ENCODE measurements around the gene CDKN2C.

- TF ChIP-seq POLR2A (IDR thresholded peaks at IDR 0.05; ENCODE audit: borderline replicate concordance, extremely low read depth, insufficient read depth, insufficient read length) (no peak), EGR1 (IDR thresholded peaks at IDR 0.05; ENCODE audit: low read depth) (no peak), ZNF274 (IDR thresholded peaks at IDR 0.05; ENCODE audit: low read depth, low read length) (no peak), YY1 (IDR thresholded peaks at IDR 0.05; ENCODE audit: extremely low read depth, insufficient replicate concordance, low read depth, low read length) (no peak), POLR2AphosphoS5 (IDR thresholded peaks at IDR 0.05; ENCODE audit: low read depth, low read length) (no peak)
- TF ChIP-seq, protein P1, sequence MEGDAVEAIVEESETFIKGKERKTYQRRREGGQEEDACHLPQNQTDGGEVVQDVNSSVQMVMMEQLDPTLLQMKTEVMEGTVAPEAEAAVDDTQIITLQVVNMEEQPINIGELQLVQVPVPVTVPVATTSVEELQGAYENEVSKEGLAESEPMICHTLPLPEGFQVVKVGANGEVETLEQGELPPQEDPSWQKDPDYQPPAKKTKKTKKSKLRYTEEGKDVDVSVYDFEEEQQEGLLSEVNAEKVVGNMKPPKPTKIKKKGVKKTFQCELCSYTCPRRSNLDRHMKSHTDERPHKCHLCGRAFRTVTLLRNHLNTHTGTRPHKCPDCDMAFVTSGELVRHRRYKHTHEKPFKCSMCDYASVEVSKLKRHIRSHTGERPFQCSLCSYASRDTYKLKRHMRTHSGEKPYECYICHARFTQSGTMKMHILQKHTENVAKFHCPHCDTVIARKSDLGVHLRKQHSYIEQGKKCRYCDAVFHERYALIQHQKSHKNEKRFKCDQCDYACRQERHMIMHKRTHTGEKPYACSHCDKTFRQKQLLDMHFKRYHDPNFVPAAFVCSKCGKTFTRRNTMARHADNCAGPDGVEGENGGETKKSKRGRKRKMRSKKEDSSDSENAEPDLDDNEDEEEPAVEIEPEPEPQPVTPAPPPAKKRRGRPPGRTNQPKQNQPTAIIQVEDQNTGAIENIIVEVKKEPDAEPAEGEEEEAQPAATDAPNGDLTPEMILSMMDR (IDR thresholded peaks at IDR 0.05 in 2 of 3, conservative IDR thresholded peaks at IDR 0.05 in 1 of 3; ENCODE audit: borderline replicate concordance in 1 of 3, insufficient read depth in 1 of 3, low read depth in 2 of 3, low read length in 2 of 3), result no peak
Measured at GRCh38 chr1:50975436-50975835, 5.4 kb downstream of the CDKN2C start.

All from HCT116 (cell line).